GM18526 (cell line): ENCODE measurements around the gene CYP27A1.

Source experiments
- POLR2A ChIP-seq: IDR thresholded peaks from 3 replicates; pipeline ENCODE4 v1.6.1; 2011; ENCODE audit not compliant: insufficient read length; ENCODE audit errors: extremely low read depth

CYP27A1 gene

DNA sequence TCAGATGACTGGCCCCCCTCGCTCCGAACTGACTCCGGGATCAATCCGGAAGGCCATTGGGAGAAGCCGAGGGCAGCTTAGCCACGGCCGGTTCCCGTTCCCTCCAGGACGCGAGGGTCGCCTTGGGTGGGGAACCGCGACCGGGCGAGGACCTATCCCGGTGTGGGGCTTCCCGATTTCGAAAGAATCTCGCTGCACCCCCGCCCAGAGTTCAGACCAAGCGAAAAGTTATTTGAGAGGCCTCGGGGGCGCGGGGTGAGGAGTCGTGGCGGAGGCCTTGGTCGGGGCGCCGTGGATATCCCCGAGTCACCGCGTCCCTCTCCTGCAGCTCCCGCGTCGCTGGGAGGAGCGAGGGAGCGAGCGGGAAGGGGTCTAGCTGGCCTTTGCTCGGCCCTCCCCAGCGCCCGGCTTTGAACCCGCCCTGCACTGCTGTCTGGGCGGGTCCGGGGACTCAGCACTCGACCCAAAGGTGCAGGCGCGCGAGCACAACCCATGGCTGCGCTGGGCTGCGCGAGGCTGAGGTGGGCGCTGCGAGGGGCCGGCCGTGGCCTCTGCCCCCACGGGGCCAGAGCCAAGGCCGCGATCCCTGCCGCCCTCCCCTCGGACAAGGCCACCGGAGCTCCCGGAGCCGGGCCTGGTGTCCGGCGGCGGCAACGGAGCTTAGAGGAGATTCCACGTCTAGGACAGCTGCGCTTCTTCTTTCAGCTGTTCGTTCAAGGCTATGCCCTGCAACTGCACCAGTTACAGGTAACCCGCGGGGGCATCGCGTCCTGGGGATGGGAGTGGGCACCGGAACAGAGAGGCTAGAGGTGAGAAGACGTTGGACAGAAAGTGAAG lies at the start of gene CYP27A1:
Gene CYP27A1 (plus strand): TSS at position 457 of the 837 bp plus-strand sequence. CDS start 36 bp downstream, at position 493.
- TF ChIP-seq POLR2A = no peak

GRCh38 chr2:218732761-218733158 lies 49.2 kb upstream of the CYP27A1 start:
- TF ChIP-seq POLR2A = no peak

GRCh38 chr2:218733171-218734021 lies 48.6 kb upstream of the CYP27A1 start:
- TF ChIP-seq POLR2A = no peak

- no peak for TF ChIP-seq POLR2A
Measured at GRCh38 chr2:218734190-218734975, 47.6 kb upstream of the CYP27A1 start.

DNA sequence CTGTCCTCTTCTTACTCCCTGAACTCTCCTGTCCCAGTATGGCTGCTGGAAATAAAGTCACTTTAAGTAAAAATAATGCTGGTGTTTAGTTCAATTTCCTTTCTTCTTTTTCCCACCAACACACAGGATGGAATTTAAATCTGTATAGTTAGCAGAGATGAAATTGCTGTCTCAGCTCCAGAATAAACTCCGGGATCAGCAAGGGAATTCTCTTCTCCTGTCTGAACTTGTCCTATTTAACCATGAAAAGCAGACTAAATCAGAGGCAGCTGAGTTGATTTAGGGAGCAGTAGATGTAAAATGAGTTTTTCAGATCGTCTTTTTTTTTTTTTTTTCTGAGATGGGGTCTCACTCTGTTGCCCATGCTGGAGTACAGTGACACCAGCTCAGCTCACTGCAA lies 45.4 kb upstream of the CYP27A1 start:
- no peak for TF ChIP-seq POLR2A

DNA sequence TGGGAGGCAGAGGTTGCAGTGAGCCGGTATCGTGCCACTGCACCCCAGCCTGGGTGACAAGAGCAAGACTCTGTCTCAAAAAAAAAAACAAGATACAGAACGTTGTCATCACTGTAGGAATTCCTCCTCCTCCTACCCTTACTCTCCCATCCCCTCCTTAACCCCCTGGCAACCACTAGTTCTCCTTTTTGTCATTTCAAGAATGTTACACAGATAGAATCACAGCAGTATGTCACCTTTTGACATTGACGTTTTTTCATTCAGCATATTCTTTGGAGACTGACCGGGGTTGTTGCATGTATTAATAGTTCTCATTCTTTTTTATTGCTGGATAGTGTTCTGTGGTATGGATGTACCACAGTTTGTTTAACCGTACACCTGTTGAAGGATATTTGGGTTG lies 38.9 kb upstream of the CYP27A1 start:
- TF ChIP-seq POLR2A = no peak

DNA sequence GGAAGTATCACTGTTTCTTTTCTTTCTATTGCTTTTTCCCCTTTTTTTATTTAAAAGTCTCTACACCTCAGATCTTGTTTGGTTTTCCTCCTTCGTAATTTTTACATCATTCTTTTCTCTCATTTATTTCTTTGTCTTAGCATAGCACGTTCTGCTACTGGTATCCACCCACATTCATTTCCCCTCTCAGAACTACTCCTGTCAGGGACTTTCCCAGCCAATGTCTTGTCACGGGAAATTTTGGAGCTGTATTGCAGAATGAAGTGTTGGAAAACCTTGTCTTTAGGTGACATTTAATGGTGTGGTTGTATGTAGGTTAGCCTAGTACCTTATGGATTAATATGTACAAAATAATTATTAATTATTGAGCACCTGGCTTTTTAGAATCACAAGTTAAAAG lies 37.3 kb upstream of the CYP27A1 start:
- no peak for TF ChIP-seq POLR2A

DNA sequence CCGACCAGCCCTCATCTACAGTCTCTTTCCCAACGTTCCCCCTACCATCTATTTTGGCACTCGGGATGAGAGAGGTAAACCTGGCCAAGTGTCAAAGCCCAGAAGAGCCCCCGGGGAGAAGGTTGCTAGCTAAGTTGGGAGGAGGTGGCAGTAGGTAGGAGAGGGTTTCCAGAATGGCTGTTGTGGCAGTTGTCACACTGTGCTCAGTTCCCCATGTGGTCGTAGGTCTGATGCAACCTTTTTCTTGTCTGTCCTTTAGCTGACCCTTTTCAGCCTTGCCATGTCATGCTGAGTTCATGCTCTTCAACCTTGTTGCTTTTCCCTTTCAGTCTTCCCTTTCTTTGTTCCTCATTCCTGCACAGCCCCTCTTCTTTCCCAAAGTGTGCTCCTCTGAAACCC lies 36.8 kb upstream of the CYP27A1 start:
- TF ChIP-seq POLR2A = no peak

GRCh38 chr2:218745559-218746469 lies 36.1 kb upstream of the CYP27A1 start:
- TF ChIP-seq POLR2A = no peak

DNA sequence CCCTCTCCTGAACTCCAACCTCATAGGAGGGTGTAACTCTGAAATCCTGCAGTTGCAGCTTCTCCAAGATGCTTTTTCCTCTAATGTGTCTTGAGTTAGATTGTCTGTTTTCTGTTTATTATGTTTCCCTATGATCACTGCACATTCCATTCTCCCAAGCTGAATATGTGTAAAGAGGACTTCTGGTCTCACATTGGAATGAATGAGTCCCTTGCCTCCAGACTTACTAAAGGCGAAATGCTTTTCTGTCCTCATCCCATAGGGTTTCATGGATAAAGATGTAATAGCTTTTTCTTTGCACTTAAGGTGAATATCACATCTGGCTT lies 35.5 kb upstream of the CYP27A1 start:
- no peak for TF ChIP-seq POLR2A

- TF ChIP-seq POLR2A = no peak
Measured at GRCh38 chr2:218746960-218747359, 35.0 kb upstream of the CYP27A1 start.

- TF ChIP-seq POLR2A = no peak
Measured at GRCh38 chr2:218748741-218749441, 33.1 kb upstream of the CYP27A1 start.

GRCh38 chr2:218754201-218754600 lies 27.7 kb upstream of the CYP27A1 start:
- no peak for TF ChIP-seq POLR2A

- TF ChIP-seq POLR2A = no peak
Measured at GRCh38 chr2:218754781-218755180, 27.2 kb upstream of the CYP27A1 start.
